GM10248 (cell line): ENCODE results near the gene NEU2.
"Not testable (repeated sequence)": the region's sequence is repeated elsewhere in the genome, so short reads cannot be mapped to it uniquely, and the experiment has no call there.

Experiments
- CTCF ChIA-PET: fragments of 300-600 bp; sonication (Branson Sonifier 250); formaldehyde crosslinking; extraction: SDS; loops from one replicate; lab custom pipeline; 2021; ENCODE audit warnings: antibody characterized with exemption; lab: Yijun Ruan, JAX
- POLR2A ChIA-PET: fragments of 350-650 bp; sonication (Branson Sonifier 250); formaldehyde crosslinking; extraction: SDS; loops from one replicate; lab custom pipeline; 2020; ENCODE audit warnings: antibody characterized with exemption; lab: Yijun Ruan, JAX
- DNase-seq: peaks from one replicate; pipeline ENCODE4 v3.0.0; 2012; ENCODE audit errors: extremely low spot score
- TF ChIP-seq, protein P1 (sequence below): IDR thresholded peaks from 2 replicates; pipeline ENCODE4 v1.5.1; 2012; ENCODE audit warnings: mild to moderate bottlenecking, low read depth; ENCODE audit errors: extremely low read depth, missing control alignments, control extremely low read depth

NEU2 gene

DNA sequence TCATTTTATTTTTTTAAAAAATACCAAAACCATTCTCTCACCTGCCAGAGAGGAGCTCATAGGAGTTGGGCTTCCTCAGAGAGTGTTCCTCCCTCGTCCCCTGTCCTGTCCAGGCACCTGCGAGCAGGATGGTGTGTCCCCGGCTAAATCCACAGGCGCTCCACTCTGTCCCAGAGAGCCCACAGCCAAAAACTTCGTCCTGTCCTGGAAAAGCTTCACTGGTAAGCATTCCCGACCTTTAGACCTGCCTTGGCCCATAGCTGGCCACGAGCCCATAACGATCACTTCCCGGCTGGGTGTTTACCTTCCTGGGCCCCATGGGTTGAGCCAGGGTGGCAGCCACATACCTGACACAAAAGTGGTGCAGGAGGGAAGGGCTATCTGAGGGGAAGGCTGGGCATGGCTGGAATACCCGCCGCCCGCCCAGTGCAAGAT, 19.4 kb upstream of the NEU2 start, which contains the start of gene NGEF:
Gene NGEF (minus strand): TSS at position 230 of the 435 bp plus-strand sequence. CDS start 38,366 bp downstream, outside the sequence.
- ChIA-PET POLR2A (no interaction called here), CTCF (no interaction called here)
- TF ChIP-seq, protein P1, sequence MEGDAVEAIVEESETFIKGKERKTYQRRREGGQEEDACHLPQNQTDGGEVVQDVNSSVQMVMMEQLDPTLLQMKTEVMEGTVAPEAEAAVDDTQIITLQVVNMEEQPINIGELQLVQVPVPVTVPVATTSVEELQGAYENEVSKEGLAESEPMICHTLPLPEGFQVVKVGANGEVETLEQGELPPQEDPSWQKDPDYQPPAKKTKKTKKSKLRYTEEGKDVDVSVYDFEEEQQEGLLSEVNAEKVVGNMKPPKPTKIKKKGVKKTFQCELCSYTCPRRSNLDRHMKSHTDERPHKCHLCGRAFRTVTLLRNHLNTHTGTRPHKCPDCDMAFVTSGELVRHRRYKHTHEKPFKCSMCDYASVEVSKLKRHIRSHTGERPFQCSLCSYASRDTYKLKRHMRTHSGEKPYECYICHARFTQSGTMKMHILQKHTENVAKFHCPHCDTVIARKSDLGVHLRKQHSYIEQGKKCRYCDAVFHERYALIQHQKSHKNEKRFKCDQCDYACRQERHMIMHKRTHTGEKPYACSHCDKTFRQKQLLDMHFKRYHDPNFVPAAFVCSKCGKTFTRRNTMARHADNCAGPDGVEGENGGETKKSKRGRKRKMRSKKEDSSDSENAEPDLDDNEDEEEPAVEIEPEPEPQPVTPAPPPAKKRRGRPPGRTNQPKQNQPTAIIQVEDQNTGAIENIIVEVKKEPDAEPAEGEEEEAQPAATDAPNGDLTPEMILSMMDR: no peak
- DNase-seq: no peak

- TF ChIP-seq, protein P1: no peak
- ChIA-PET CTCF (interaction anchor here (0.9 kb wide), 1 partner anchor 15 kb away, joined by 4 read pairs; no protein-coding TSS in a partner anchor), POLR2A (no interaction called here)
- DNase-seq: no peak
Measured at GRCh38 chr2:233013650-233014049, 18.8 kb upstream of the NEU2 start.

DNA sequence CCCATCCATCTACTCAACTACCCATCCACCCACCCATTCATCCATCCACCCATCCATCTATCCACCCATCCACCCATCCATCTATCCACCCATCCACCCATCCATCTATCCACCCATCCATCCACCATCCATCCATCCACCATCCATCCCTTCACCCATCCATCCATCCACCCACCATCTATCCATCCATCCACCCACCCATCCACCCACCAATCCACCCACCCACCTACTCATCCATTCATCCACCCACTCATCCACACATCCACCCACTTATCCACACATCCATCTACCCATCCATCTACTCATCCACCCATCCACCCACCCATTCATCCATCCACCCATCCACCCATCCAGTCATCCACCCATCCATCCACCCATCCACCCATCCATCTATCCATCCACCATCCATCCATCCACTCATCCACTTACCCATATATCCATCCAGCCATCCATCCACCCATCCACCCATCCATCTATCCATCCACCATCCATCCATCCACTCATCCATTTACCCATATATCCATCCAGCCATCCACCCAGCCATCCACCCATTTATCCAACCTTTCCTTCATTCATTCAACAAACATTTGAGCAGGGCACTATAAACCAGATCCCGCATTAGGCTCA, 17.3 kb upstream of the NEU2 start:
- CTCF ChIA-PET: no interaction called here
- POLR2A ChIA-PET: no interaction called here

GRCh38 chr2:233017947-233018346, 14.5 kb upstream of the NEU2 start:
- TF ChIP-seq, protein P1: no peak
- CTCF ChIA-PET: interaction anchor here (1.1 to 1.5 kb wide), 3 partner anchors 11 to 408 kb away, joined by 3 to 6 read pairs (median 3); no protein-coding TSS in a partner anchor
- no peak for DNase-seq
- POLR2A ChIA-PET: no interaction called here

More for the DNA sequence above, 17.3 kb upstream of the NEU2 start:
- TF ChIP-seq, protein P1: no peak
- DNase-seq: no peak

GRCh38 chr2:233019610-233020009, 12.9 kb upstream of the NEU2 start:
- CTCF ChIA-PET: interaction anchor here (0.9 kb wide), 1 partner anchor 34 kb away, joined by 4 read pairs; no protein-coding TSS in a partner anchor
- POLR2A ChIA-PET, DNase-seq: not testable (repeated sequence)

GRCh38 chr2:233020454-233020853, 12.0 kb upstream of the NEU2 start:
- ChIA-PET POLR2A (no interaction called here), CTCF (interaction anchor here (1.4 to 2.1 kb wide), 2 partner anchors 11 to 34 kb away, joined by 4 to 5 read pairs; no protein-coding TSS in a partner anchor)
- DNase-seq: no peak
- TF ChIP-seq, protein P1: no peak

- DNase-seq: no peak
- TF ChIP-seq, protein P1: no peak
- POLR2A ChIA-PET: no interaction called here
- CTCF ChIA-PET: interaction anchor here (0.9 to 2.1 kb wide), 3 partner anchors 9 to 33 kb away, joined by 4 to 5 read pairs (median 4); no protein-coding TSS in a partner anchor
Measured at GRCh38 chr2:233021771-233022170, 10.7 kb upstream of the NEU2 start.
